HEK293 (cell line): ENCODE data around the gene MSTN.

Experiments used
- CTCF ChIA-PET: fragments of 350-600 bp; formaldehyde crosslinking; extraction: SDS; loops from one replicate; lab custom pipeline; 2021; ENCODE audit warnings: antibody characterized with exemption; lab: Yijun Ruan, JAX
- POLR2A ChIA-PET: fragments of 300-600 bp; formaldehyde crosslinking; extraction: SDS; loops from one replicate; lab custom pipeline; 2020; ENCODE audit warnings: antibody characterized with exemption, inconsistent platforms; lab: Yijun Ruan, JAX
- H3K27ac ChIP-seq: fragments of 200-500 bp; sonication (Bioruptor generic); 2 replicates; pipeline ENCODE4 v1.5.1; 2014; ENCODE audit warnings: low read depth, low read length, control low read depth, inconsistent platforms; ENCODE audit errors: extremely low read depth
- H3K36me3 ChIP-seq, 2 experiments: fragments of 200-500 bp in 1 of 2; sonication (Bioruptor generic) in 1 of 2; 1 replicate in 1 of 2; 2 replicates in 1 of 2; pipeline ENCODE4 v1.5.1; 2014 to 2017; ENCODE audit warnings: inconsistent platforms in 2 of 2, low read length in 2 of 2; ENCODE audit not compliant: control insufficient read depth in 2 of 2, insufficient read depth in 1 of 2
- H3K4me1 ChIP-seq: fragments of 200-500 bp; sonication (Bioruptor generic); 2 replicates; pipeline ENCODE4 v1.5.1; 2014; ENCODE audit warnings: mild to moderate bottlenecking, low read length, inconsistent platforms; ENCODE audit not compliant: control insufficient read depth, insufficient read depth
- H3K4me3 ChIP-seq: 2 replicates; pipeline ENCODE4 v1.5.1; 2011; ENCODE audit warnings: low read depth, mild to moderate bottlenecking, control low read depth, low read length, moderate library complexity
- H3K9me3 ChIP-seq: fragments of 200-500 bp; sonication (Bioruptor generic); 2 replicates; pipeline ENCODE4 v1.5.1; 2014; ENCODE audit warnings: low read depth, low read length, inconsistent platforms; ENCODE audit not compliant: control insufficient read depth, insufficient read depth
- KLF17 ChIP-seq: fragments of 450-650 bp; formaldehyde crosslinking; IDR thresholded peaks from 2 replicates; pipeline ENCODE4 v1.5.1; 2016; ENCODE audit warnings: missing biosample characterization, missing genetic modification characterization
- KLF8 ChIP-seq: fragments of 450-650 bp; formaldehyde crosslinking; IDR thresholded peaks from 2 replicates; pipeline ENCODE4 v1.5.1; 2016; ENCODE audit warnings: missing biosample characterization, missing genetic modification characterization
- PBX3 ChIP-seq: sonication (generic); formaldehyde crosslinking; IDR thresholded peaks from 2 replicates; pipeline ENCODE4 v1.8.1; 2022; ENCODE audit warnings: mild to moderate bottlenecking, moderate library complexity, missing genetic modification reagents
- PRDM10 ChIP-seq: fragments of 450-650 bp; formaldehyde crosslinking; IDR thresholded peaks from 2 replicates; pipeline ENCODE4 v1.5.1; 2016; ENCODE audit warnings: missing biosample characterization, missing genetic modification characterization
- PRDM6 ChIP-seq: fragments of 450-650 bp; formaldehyde crosslinking; IDR thresholded peaks from 2 replicates; pipeline ENCODE4 v1.5.1; 2017; ENCODE audit warnings: missing biosample characterization, missing genetic modification characterization
- REPIN1 ChIP-seq: fragments of 450-650 bp; formaldehyde crosslinking; IDR thresholded peaks from 2 replicates; pipeline ENCODE4 v1.5.1; 2017; ENCODE audit warnings: missing biosample characterization, missing genetic modification characterization, low read depth
- SCRT2 ChIP-seq: fragments of 450-650 bp; formaldehyde crosslinking; IDR thresholded peaks from 2 replicates; pipeline ENCODE4 v1.5.1; 2016; ENCODE audit warnings: missing biosample characterization, missing genetic modification characterization
- SP7 ChIP-seq: fragments of 450-650 bp; formaldehyde crosslinking; IDR thresholded peaks from 2 replicates; pipeline ENCODE4 v1.5.1; 2016; ENCODE audit warnings: missing biosample characterization, missing genetic modification characterization
- TCF7L2 ChIP-seq: IDR thresholded peaks from 2 replicates; pipeline ENCODE4 v1.6.1; 2011; ENCODE audit warnings: low read depth, mild to moderate bottlenecking, inconsistent platforms, low read length, moderate library complexity, borderline replicate concordance
- YY1 ChIP-seq: fragments of 450-650 bp; formaldehyde crosslinking; IDR thresholded peaks from 2 replicates; pipeline ENCODE4 v1.5.1; 2018; ENCODE audit warnings: missing biosample characterization, missing genetic modification characterization
- ZBTB20 ChIP-seq: fragments of 450-650 bp; formaldehyde crosslinking; IDR thresholded peaks from 2 replicates; pipeline ENCODE4 v1.5.1; 2016; ENCODE audit warnings: missing biosample characterization, missing genetic modification characterization
- ZNF132 ChIP-seq: fragments of 450-650 bp; formaldehyde crosslinking; IDR thresholded peaks from 2 replicates; pipeline ENCODE4 v1.5.1; 2017; ENCODE audit warnings: missing biosample characterization, missing genetic modification characterization, borderline replicate concordance
- ZNF140 ChIP-seq: fragments of 450-650 bp; formaldehyde crosslinking; IDR thresholded peaks from 2 replicates; pipeline ENCODE4 v1.5.1; 2016; ENCODE audit warnings: missing biosample characterization, missing genetic modification characterization
- ZNF148 ChIP-seq: fragments of 450-650 bp; formaldehyde crosslinking; IDR thresholded peaks from 2 replicates; pipeline ENCODE4 v1.5.0; 2017; ENCODE audit warnings: missing biosample characterization, missing genetic modification characterization, borderline replicate concordance
- ZNF155 ChIP-seq: fragments of 450-650 bp; formaldehyde crosslinking; IDR thresholded peaks from 2 replicates; pipeline ENCODE4 v1.5.1; 2016; ENCODE audit warnings: missing biosample characterization, missing genetic modification characterization
- ZNF157 ChIP-seq: fragments of 450-650 bp; formaldehyde crosslinking; IDR thresholded peaks from 2 replicates; pipeline ENCODE4 v1.5.1; 2016; ENCODE audit warnings: missing biosample characterization, missing genetic modification characterization
- ZNF174 ChIP-seq: fragments of 450-650 bp; formaldehyde crosslinking; IDR thresholded peaks from 2 replicates; pipeline ENCODE4 v1.5.0; 2017; ENCODE audit warnings: missing biosample characterization, mild to moderate bottlenecking, missing genetic modification characterization
- ZNF214 ChIP-seq: fragments of 450-650 bp; formaldehyde crosslinking; IDR thresholded peaks from 2 replicates; pipeline ENCODE4 v1.5.1; 2017; ENCODE audit warnings: missing biosample characterization, mild to moderate bottlenecking, missing genetic modification characterization, borderline replicate concordance
- ZNF324 ChIP-seq: fragments of 450-650 bp; formaldehyde crosslinking; IDR thresholded peaks from 2 replicates; pipeline ENCODE4 v1.5.1; 2016; ENCODE audit warnings: missing biosample characterization, missing genetic modification characterization
- ZNF350 ChIP-seq: fragments of 450-650 bp; formaldehyde crosslinking; IDR thresholded peaks from 2 replicates; pipeline ENCODE4 v1.5.0; 2017; ENCODE audit warnings: missing biosample characterization, mild to moderate bottlenecking, missing genetic modification characterization
- ZNF366 ChIP-seq: fragments of 450-650 bp; formaldehyde crosslinking; conservative IDR thresholded peaks from 2 replicates; pipeline ENCODE4 v1.5.1; 2016; ENCODE audit warnings: missing biosample characterization, missing genetic modification characterization
- ZNF416 ChIP-seq: fragments of 450-650 bp; formaldehyde crosslinking; IDR thresholded peaks from 2 replicates; pipeline ENCODE4 v1.5.1; 2016; ENCODE audit warnings: missing biosample characterization, missing genetic modification characterization
- ZNF510 ChIP-seq: fragments of 450-650 bp; formaldehyde crosslinking; IDR thresholded peaks from 2 replicates; pipeline ENCODE4 v1.5.1; 2018; ENCODE audit warnings: mild to moderate bottlenecking, missing genetic modification characterization, missing biosample characterization; ENCODE audit not compliant: insufficient replicate concordance
- ZNF529 ChIP-seq: fragments of 450-650 bp; formaldehyde crosslinking; IDR thresholded peaks from 2 replicates; pipeline ENCODE4 v1.5.1; 2017; ENCODE audit warnings: missing genetic modification characterization, missing biosample characterization; ENCODE audit not compliant: insufficient replicate concordance
- ZNF560 ChIP-seq: fragments of 450-650 bp; formaldehyde crosslinking; IDR thresholded peaks from 2 replicates; pipeline ENCODE4 v1.5.1; 2017; ENCODE audit warnings: missing biosample characterization, missing genetic modification characterization, borderline replicate concordance
- ZNF701 ChIP-seq: fragments of 450-650 bp; formaldehyde crosslinking; IDR thresholded peaks from 2 replicates; pipeline ENCODE4 v1.5.1; 2016; ENCODE audit warnings: missing biosample characterization, missing genetic modification characterization
- ZSCAN5A ChIP-seq: fragments of 450-650 bp; formaldehyde crosslinking; IDR thresholded peaks from 2 replicates; pipeline ENCODE4 v1.5.1; 2016; ENCODE audit warnings: missing biosample characterization, missing genetic modification characterization

MSTN gene

GRCh38 chr2:190043441-190043840, 19.1 kb downstream of the MSTN start (continued):
- TF ChIP-seq SCRT2 (tag by site-specific recombination) (no peak), SP7 (tag by site-specific recombination) (no peak), ZNF350 (tag by site-specific recombination) (no peak), ZNF416 (no peak), ZNF155 (tag by site-specific recombination) (no peak), ZNF510 (tag by site-specific recombination) (no peak), ZNF148 (tag by site-specific recombination) (no peak), ZNF214 (tag by site-specific recombination) (no peak)

- H3K27ac ChIP-seq, result no peak overlapping the region
- H3K4me3 ChIP-seq, result no peak overlapping the region
- no peak for TF ChIP-seq ZNF560
- TF ChIP-seq ZNF140, result no peak
- no peak for TF ChIP-seq REPIN1
- no peak for TF ChIP-seq ZNF701 (tag by site-specific recombination)
- no peak for TF ChIP-seq ZNF529
- TF ChIP-seq ZNF366, result no peak
- TF ChIP-seq PRDM10, result no peak
- TF ChIP-seq ZBTB20 (tag by site-specific recombination), result no peak
- no peak for TF ChIP-seq PRDM6
- no peak for TF ChIP-seq TCF7L2
- no peak for TF ChIP-seq ZSCAN5A (tag by site-specific recombination)
- no peak for TF ChIP-seq YY1 (tag by site-specific recombination)
- no peak for TF ChIP-seq ZNF324 (tag by site-specific recombination)
- TF ChIP-seq ZNF416, result no peak
- TF ChIP-seq PBX3, result no peak
- TF ChIP-seq ZNF132, result no peak
- TF ChIP-seq ZNF157 (tag by site-specific recombination), result no peak
- no peak for TF ChIP-seq KLF17
- no peak for TF ChIP-seq KLF8 (tag by site-specific recombination)
- TF ChIP-seq ZNF174 (tag by site-specific recombination), result no peak
- H3K9me3 ChIP-seq, result no peaks in the 10 kb centered on the region
- no peaks in the 10 kb centered on the region for H3K36me3 ChIP-seq
- CTCF ChIA-PET, result interaction anchor here (0.6 kb wide), 1 partner anchor 1009 kb away, joined by 3 read pairs; no protein-coding TSS in a partner anchor
- POLR2A ChIA-PET, result no interaction called here
- no peaks in the 10 kb centered on the region for H3K4me1 ChIP-seq
These were observed 26.5 kb downstream of the MSTN start for GRCh38 chr2:190036071-190036470.
